ENCODE data around the gene COL16A1. TPM values are rescaled to one million over a fixed set of nuclear protein-coding genes. Genes with fewer than 3 reads are reported as not detected.

Gene COL16A1
- total RNA-seq (under 1 TPM in 3 of 5 donors, not detected in 2; 0.41 to 0.67 (median 0.59) TPM), total RNA-seq (0 to 0.29 (median 0.06) reads per million in 29 experiments)
- 0.66 TPM for total RNA-seq (2013)

- H3K27ac Mint-ChIP-seq, result peak within 1 kb of the TSS in 1 of 2 donors; percentile 4
- no peaks in the 10 kb centered on the region for H3K9me3 Mint-ChIP-seq
- ChIA-PET CTCF (no interaction called here), POLR2A (no interaction called here)
- H3K36me3 Mint-ChIP-seq, result no peaks in the 10 kb centered on the region
- ATAC-seq (replicated peaks in 1 of 4) (no peak), DNase-seq (no peak)
- Histone ChIP-seq H3K27ac (ENCODE audit: low read length) (no peak within 1 kb of the TSS), H3K9me3 (no peaks in the 10 kb centered on the region), H3K27me3 (replicated peaks in 1 of 2; ENCODE audit: control insufficient read depth in 2 of 2, extremely low read depth in 1 of 2, insufficient read depth in 2 of 2, low read length in 1 of 2) (peaks cover 5 to 51% of the 10 kb centered on the region in 2 experiments), H3K4me3 (ENCODE audit: control insufficient read depth in 1 of 2, extremely low read depth in 1 of 2, low read length in 1 of 2) (peak within 1 kb of the TSS in 1 of 2 donors; percentile 2), H3K4me1 (ENCODE audit: control insufficient read depth in 1 of 2, extremely low read depth in 1 of 2, insufficient read depth in 2 of 2, low read length in 2 of 2) (peaks cover 0 to 51% of the 10 kb centered on the region in 2 experiments), H3K36me3 (ENCODE audit: control insufficient read depth in 2 of 2, extremely low read depth in 1 of 2, insufficient read depth in 1 of 2, low read length in 1 of 2) (no peaks in the 10 kb centered on the region)
- 32% methylated on average over 31 of the region's 40 CpGs for WGBS (ENCODE audit: insufficient coverage)
- peaks cover 37 to 40% of the 10 kb centered on the region in 2 donors for H3K27me3 Mint-ChIP-seq
- H3K4me1 Mint-ChIP-seq, result peaks cover 46 to 52% (median 51%) of the 10 kb centered on the region in 3 donors
- peak within 1 kb of the TSS in 1 of 3 donors; percentile 50 for H3K4me3 Mint-ChIP-seq
These were observed at the start of gene COL16A1 for GRCh38 chr1:31703431-31704270. Gene COL16A1 (minus strand): TSS chr1:31704017. CDS start chr1:31702193, 1,824 bp downstream.

GRCh38 chr1:31752952-31753475 lies 49.2 kb upstream of the COL16A1 start:
- Mint-ChIP-seq H3K9me3 (no peaks in the 10 kb centered on the region), H3K4me1 (peaks cover 19 to 36% (median 28%) of the 10 kb centered on the region in 3 donors), H3K36me3 (no peaks in the 10 kb centered on the region), H3K4me3 (no peak overlapping the region), H3K27me3 (peaks cover 0 to 4% of the 10 kb centered on the region in 2 donors), H3K27ac (no peak overlapping the region)
- DNase-seq, result no peak
- CTCF ChIA-PET, result no interaction called here
- no peak overlapping the region for H3K27ac ChIP-seq (ENCODE audit: low read length)
- H3K9me3 ChIP-seq, result no peaks in the 10 kb centered on the region
- peaks cover 3 to 40% of the 10 kb centered on the region in 2 experiments for H3K4me1 ChIP-seq (ENCODE audit: control insufficient read depth in 1 of 2, extremely low read depth in 1 of 2, insufficient read depth in 2 of 2, low read length in 2 of 2)
- no peak for ATAC-seq (replicated peaks in 1 of 4)
- POLR2A ChIA-PET, result no interaction called here
- no peak overlapping the region for H3K4me3 ChIP-seq (ENCODE audit: control insufficient read depth in 1 of 2, extremely low read depth in 1 of 2, low read length in 1 of 2)
- no peaks in the 10 kb centered on the region for H3K36me3 ChIP-seq (ENCODE audit: control insufficient read depth in 2 of 2, extremely low read depth in 1 of 2, insufficient read depth in 1 of 2, low read length in 1 of 2)
- H3K27me3 ChIP-seq (replicated peaks in 1 of 2; ENCODE audit: control insufficient read depth in 2 of 2, extremely low read depth in 1 of 2, insufficient read depth in 2 of 2, low read length in 1 of 2), result peaks cover 0 to 26% of the 10 kb centered on the region in 2 experiments
- 92% methylated on average over 11 of the region's 12 CpGs for whole genome bisulfite sequencing (ENCODE audit: insufficient coverage)

- POLR2A ChIA-PET, result interaction anchor here in 1 of 2 donors (0.5 kb wide), 1 partner anchor 115 kb away, joined by 3 read pairs; no protein-coding TSS in a partner anchor
- no peak overlapping the region for H3K27ac Mint-ChIP-seq
- ATAC-seq (replicated peaks in 1 of 4), result no peak
These were observed 48.4 kb upstream of the COL16A1 start for GRCh38 chr1:31752258-31752657.

GRCh38 chr1:31751822-31752241 lies 48.0 kb upstream of the COL16A1 start:
- H3K4me1 ChIP-seq (ENCODE audit: control insufficient read depth in 1 of 2, extremely low read depth in 1 of 2, insufficient read depth in 2 of 2, low read length in 2 of 2), result peaks cover 3 to 48% of the 10 kb centered on the region in 2 experiments
- 93% methylated on average over 2 of the region's 5 CpGs for WGBS (ENCODE audit: insufficient coverage)

More at GRCh38 chr1:31752258-31752657, 48.4 kb upstream of the COL16A1 start:
- H3K4me1 Mint-ChIP-seq, result peaks cover 19 to 38% (median 31%) of the 10 kb centered on the region in 3 donors
- H3K27me3 Mint-ChIP-seq, result peaks cover 0 to 4% of the 10 kb centered on the region in 2 donors
- CTCF ChIA-PET, result no interaction called here
- H3K36me3 Mint-ChIP-seq, result no peaks in the 10 kb centered on the region
- H3K27me3 ChIP-seq (replicated peaks in 1 of 2; ENCODE audit: control insufficient read depth in 2 of 2, extremely low read depth in 1 of 2, insufficient read depth in 2 of 2, low read length in 1 of 2), result peaks cover 0 to 30% of the 10 kb centered on the region in 2 experiments
- H3K4me3 ChIP-seq (ENCODE audit: control insufficient read depth in 1 of 2, extremely low read depth in 1 of 2, low read length in 1 of 2), result no peak overlapping the region
- peaks cover 3 to 43% of the 10 kb centered on the region in 2 experiments for H3K4me1 ChIP-seq (ENCODE audit: control insufficient read depth in 1 of 2, extremely low read depth in 1 of 2, insufficient read depth in 2 of 2, low read length in 2 of 2)
- peak overlapping the region in 1 of 3 donors; percentile 5 for H3K4me3 Mint-ChIP-seq
- 54% methylated on average over 4 of the region's 7 CpGs for WGBS (ENCODE audit: insufficient coverage)
- no peaks in the 10 kb centered on the region for H3K9me3 Mint-ChIP-seq
- DNase-seq, result no peak
- H3K27ac ChIP-seq (ENCODE audit: low read length), result no peak overlapping the region
- no peaks in the 10 kb centered on the region for H3K36me3 ChIP-seq (ENCODE audit: control insufficient read depth in 2 of 2, extremely low read depth in 1 of 2, insufficient read depth in 1 of 2, low read length in 1 of 2)
- H3K9me3 ChIP-seq, result no peaks in the 10 kb centered on the region

GRCh38 chr1:31750858-31751510 lies 47.2 kb upstream of the COL16A1 start:
- WGBS (ENCODE audit: insufficient coverage), result 22% methylated on average over 10 of the region's 11 CpGs
- peak; percentile 61 to 88 (median 76) for ATAC-seq (replicated peaks in 1 of 4)
- peak overlapping the region in 2 of 3 donors; percentile 3 to 37 for H3K4me3 Mint-ChIP-seq
- no peaks in the 10 kb centered on the region for H3K36me3 Mint-ChIP-seq
- Histone ChIP-seq H3K27me3 (replicated peaks in 1 of 2; ENCODE audit: control insufficient read depth in 2 of 2, extremely low read depth in 1 of 2, insufficient read depth in 2 of 2, low read length in 1 of 2) (peaks cover 0 to 30% of the 10 kb centered on the region in 2 experiments), H3K4me3 (ENCODE audit: control insufficient read depth in 1 of 2, extremely low read depth in 1 of 2, low read length in 1 of 2) (no peak overlapping the region), H3K4me1 (ENCODE audit: control insufficient read depth in 1 of 2, extremely low read depth in 1 of 2, insufficient read depth in 2 of 2, low read length in 2 of 2) (peaks cover 3 to 56% of the 10 kb centered on the region in 2 experiments), H3K27ac (ENCODE audit: low read length) (peak overlapping the region; percentile 31), H3K9me3 (no peaks in the 10 kb centered on the region), H3K36me3 (ENCODE audit: control insufficient read depth in 2 of 2, extremely low read depth in 1 of 2, insufficient read depth in 1 of 2, low read length in 1 of 2) (no peaks in the 10 kb centered on the region)
- DNase-seq, result peak in 20 of 35 experiments; percentile 12 to 60 (median 34)
- peaks cover 24 to 51% (median 39%) of the 10 kb centered on the region in 3 donors for H3K4me1 Mint-ChIP-seq
- POLR2A ChIA-PET, result no interaction called here
- H3K27me3 Mint-ChIP-seq, result peaks cover 3 to 4% of the 10 kb centered on the region in 2 donors
- CTCF ChIA-PET, result interaction anchor here in 1 of 2 donors (0.6 to 1.2 kb wide), 5 partner anchors 10 to 1031 kb away, joined by 3 to 9 read pairs (median 3); no protein-coding TSS in a partner anchor
- H3K9me3 Mint-ChIP-seq, result no peaks in the 10 kb centered on the region
- H3K27ac Mint-ChIP-seq, result peak overlapping the region in 1 of 2 donors; percentile 56

More at GRCh38 chr1:31751822-31752241, 48.0 kb upstream of the COL16A1 start:
- Histone ChIP-seq H3K4me3 (ENCODE audit: control insufficient read depth in 1 of 2, extremely low read depth in 1 of 2, low read length in 1 of 2) (no peak overlapping the region), H3K36me3 (ENCODE audit: control insufficient read depth in 2 of 2, extremely low read depth in 1 of 2, insufficient read depth in 1 of 2, low read length in 1 of 2) (no peaks in the 10 kb centered on the region), H3K9me3 (no peaks in the 10 kb centered on the region), H3K27ac (ENCODE audit: low read length) (no peak overlapping the region), H3K27me3 (replicated peaks in 1 of 2; ENCODE audit: control insufficient read depth in 2 of 2, extremely low read depth in 1 of 2, insufficient read depth in 2 of 2, low read length in 1 of 2) (peaks cover 0 to 30% of the 10 kb centered on the region in 2 experiments)
- H3K27ac Mint-ChIP-seq, result no peak overlapping the region
- H3K27me3 Mint-ChIP-seq, result peaks cover under 1 to 4% of the 10 kb centered on the region in 2 donors
- ATAC-seq (replicated peaks in 1 of 4), result no peak
- no peaks in the 10 kb centered on the region for H3K9me3 Mint-ChIP-seq
- no peak for DNase-seq
- ChIA-PET CTCF (no interaction called here), POLR2A (interaction anchor here in 1 of 2 donors (0.5 kb wide), 1 partner anchor 115 kb away, joined by 3 read pairs; no protein-coding TSS in a partner anchor)
- H3K4me1 Mint-ChIP-seq, result peaks cover 20 to 42% (median 35%) of the 10 kb centered on the region in 3 donors
- H3K36me3 Mint-ChIP-seq, result no peaks in the 10 kb centered on the region
- H3K4me3 Mint-ChIP-seq, result peak overlapping the region in 1 of 3 donors; percentile 5

All from T-cell (primary cell).